RWPE2 (cell line): Measurements from ENCODE around the gene SDS.
A peak's percentile ranks its signal among the peaks of the same experiment; 100 is the strongest.

Source experiments
- ATAC-seq: fragments of 200-7000 bp; cut with Tn5 transposase; 3 replicates; pipeline ENCODE4 v1.9.1; 2021; ENCODE audit warnings: low read depth
- DNase-seq: peaks from one replicate; pipeline ENCODE4 v3.0.0-alpha.2; 2020; ENCODE audit warnings: low spot score
- H3K27ac ChIP-seq: fragments of 450-650 bp; 2 replicates; pipeline ENCODE4 v1.5.1; 2017; ENCODE audit warnings: mild to moderate bottlenecking; ENCODE audit not compliant: poor library complexity, severe bottlenecking
- H3K27me3 ChIP-seq: fragments of 250-450 bp; sonication (Bioruptor Pico); 2 replicates; pipeline ENCODE4 v1.5.1; 2021; ENCODE audit warnings: mild to moderate bottlenecking, moderate library complexity; ENCODE audit not compliant: insufficient read depth, poor library complexity, severe bottlenecking
- H3K36me3 ChIP-seq: fragments of 250-450 bp; sonication (Bioruptor Pico); 2 replicates; pipeline ENCODE4 v1.5.1; 2020; ENCODE audit warnings: low read depth, mild to moderate bottlenecking, moderate library complexity
- H3K4me1 ChIP-seq: fragments of 250-450 bp; sonication (Bioruptor Pico); 2 replicates; pipeline ENCODE4 v1.5.1; 2021; ENCODE audit warnings: mild to moderate bottlenecking, moderate library complexity; ENCODE audit not compliant: insufficient read depth, poor library complexity, severe bottlenecking
- H3K4me3 ChIP-seq: fragments of 250-450 bp; sonication (Bioruptor Pico); 2 replicates; pipeline ENCODE4 v1.5.1; 2021; ENCODE audit warnings: mild to moderate bottlenecking, moderate library complexity; ENCODE audit not compliant: severe bottlenecking
- H3K9me3 ChIP-seq: fragments of 250-450 bp; sonication (Bioruptor Pico); 2 replicates; pipeline ENCODE4 v1.5.1; 2021; ENCODE audit warnings: mild to moderate bottlenecking, moderate library complexity; ENCODE audit not compliant: severe bottlenecking
- CTCF ChIP-seq: fragments of 450-650 bp; IDR thresholded peaks from one replicate; pipeline ENCODE4 v1.5.1; 2017; ENCODE audit warnings: mild to moderate bottlenecking, moderate library complexity; ENCODE audit not compliant: poor library complexity, severe bottlenecking

SDS gene

DNA sequence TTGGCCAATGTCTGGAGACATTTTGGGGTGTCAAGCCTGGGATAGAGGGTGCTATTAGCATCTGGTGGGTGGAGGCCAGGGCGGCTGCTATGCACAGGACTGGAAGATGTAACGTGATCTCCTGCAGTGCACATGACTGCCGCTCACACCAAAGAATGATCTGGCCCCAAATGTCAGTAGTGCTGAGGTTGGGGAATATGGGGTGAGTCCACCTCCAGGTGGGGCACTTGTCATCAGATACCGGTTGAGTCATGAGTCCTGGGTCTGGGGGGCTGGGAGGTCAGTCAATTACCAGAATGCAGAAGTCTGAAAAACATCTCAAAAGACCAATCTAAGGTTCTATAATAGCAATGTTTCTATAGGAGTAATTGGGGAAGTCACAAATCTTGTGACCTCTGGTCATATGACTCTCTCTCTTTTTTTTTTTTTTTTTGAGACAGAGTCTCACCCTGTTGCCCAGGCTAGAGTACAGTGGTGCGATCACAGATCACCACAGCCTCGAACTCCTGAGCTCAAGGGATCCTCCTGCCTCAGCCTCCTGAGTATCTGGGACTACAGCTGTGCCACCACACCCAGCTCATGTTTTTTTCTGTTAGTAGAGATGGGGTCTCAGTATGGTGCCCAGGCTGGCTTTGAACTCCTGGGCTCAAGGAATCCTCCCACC lies 12.5 kb upstream of the SDS start:
- Histone ChIP-seq H3K27me3 (no peaks in the 10 kb centered on the region), H3K9me3 (no peaks in the 10 kb centered on the region), H3K36me3 (no peaks in the 10 kb centered on the region), H3K4me1 (no peaks in the 10 kb centered on the region), H3K4me3 (no peak overlapping the region), H3K27ac (no peak overlapping the region)
- DNase-seq (no peak), ATAC-seq (peak; percentile 36; the same call in 1 of the 3 replicates)
- TF ChIP-seq CTCF: no peak

DNA sequence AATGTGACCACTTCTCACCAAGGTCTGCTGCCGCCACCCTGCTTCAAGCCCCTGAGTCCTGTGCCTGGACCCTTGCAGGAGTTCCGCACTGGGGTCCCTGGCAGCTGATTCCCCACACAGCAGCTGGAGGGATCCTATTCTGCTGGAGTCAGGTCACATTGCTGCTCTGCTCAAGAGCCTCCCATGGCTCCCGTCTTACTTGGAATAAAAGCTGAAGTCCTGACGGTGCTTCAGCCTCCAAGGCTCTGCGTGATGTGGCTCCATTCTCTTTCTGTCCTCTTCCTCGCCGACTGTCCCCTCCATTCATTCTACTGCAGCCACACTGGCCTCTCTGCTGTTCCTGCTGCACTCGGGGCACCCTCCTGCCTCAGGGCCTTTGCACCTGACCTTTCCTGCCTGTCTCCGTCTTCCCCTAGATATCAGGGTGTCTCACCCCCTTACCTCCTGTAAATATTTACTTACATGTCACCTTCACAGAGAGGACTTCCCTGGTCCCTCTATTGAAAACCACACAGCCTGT lies 10.9 kb upstream of the SDS start:
- no peaks in the 10 kb centered on the region for H3K4me1 ChIP-seq
- ATAC-seq: no peak

DNA sequence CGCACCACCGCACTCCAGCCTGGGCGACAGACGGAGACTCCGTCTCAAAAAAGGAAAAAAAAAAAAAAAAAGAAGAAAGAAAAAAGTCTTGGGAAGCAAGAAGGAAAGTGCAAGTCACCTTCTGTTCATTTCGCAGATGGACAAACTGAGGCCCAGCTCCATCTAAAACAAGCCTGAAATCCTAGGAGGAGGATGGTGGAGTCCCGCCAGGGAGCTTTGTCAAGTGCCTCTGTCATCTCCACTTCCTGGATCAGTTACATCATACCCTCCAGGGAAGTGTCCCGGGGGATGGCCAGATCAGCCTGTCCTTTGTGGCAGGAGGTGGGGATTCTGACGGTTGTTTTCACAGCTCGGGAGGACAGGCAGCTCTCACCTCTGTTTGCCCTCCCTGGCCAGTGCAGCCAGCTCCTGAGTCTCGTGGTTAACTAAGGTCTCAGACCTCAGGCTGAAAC lies 9.8 kb upstream of the SDS start:
- Histone ChIP-seq H3K4me1 (no peaks in the 10 kb centered on the region), H3K36me3 (no peaks in the 10 kb centered on the region), H3K27me3 (no peaks in the 10 kb centered on the region), H3K9me3 (no peaks in the 10 kb centered on the region), H3K4me3 (no peak overlapping the region), H3K27ac (no peak overlapping the region)
- no peak for DNase-seq
- no peak for TF ChIP-seq CTCF
- no peak for ATAC-seq

More for the DNA sequence above, 10.9 kb upstream of the SDS start:
- Histone ChIP-seq H3K27me3 (no peaks in the 10 kb centered on the region), H3K4me3 (no peak overlapping the region), H3K36me3 (no peaks in the 10 kb centered on the region), H3K9me3 (no peaks in the 10 kb centered on the region), H3K27ac (no peak overlapping the region)
- no peak for TF ChIP-seq CTCF
- no peak for DNase-seq

DNA sequence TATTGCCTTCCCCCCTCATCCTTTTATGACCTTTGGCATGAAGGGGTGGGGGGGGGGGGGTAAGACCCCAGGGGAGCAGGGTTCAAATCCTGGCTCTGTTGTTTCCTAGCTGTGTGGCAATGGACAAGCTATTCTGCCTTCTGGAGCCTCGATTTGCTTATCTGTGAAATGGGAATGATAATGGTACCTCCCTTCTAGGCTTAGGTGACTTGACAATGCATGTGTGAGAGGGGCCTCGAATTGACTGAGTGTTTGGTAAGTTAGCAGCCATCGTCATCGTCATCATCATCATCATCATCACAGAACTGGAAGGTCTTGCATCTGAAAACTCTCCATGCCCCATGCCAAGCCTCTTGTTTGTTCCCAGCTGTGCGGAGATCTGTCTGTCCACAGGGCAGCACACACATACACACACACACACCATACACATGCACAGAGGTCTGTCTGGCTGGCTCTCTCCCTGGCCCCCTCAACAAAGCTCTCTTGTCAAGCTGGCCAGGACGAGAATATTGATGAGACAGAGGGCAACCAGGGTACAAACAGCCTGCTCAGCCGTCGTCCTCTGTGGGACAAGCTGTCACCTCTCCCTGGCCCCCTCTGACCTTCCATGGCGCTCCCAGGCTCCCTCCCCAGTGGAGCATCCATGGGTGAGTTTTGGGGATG lies 5.9 kb upstream of the SDS start:
- Histone ChIP-seq H3K36me3 (no peaks in the 10 kb centered on the region), H3K27ac (no peak overlapping the region), H3K27me3 (no peaks in the 10 kb centered on the region), H3K4me3 (no peak overlapping the region), H3K4me1 (no peaks in the 10 kb centered on the region), H3K9me3 (no peaks in the 10 kb centered on the region)
- DNase-seq (no peak), ATAC-seq (no peak)
- no peak for TF ChIP-seq CTCF

GRCh38 chr12:113408756-113409298 lies 5.1 kb upstream of the SDS start:
- H3K36me3 ChIP-seq: no peaks in the 10 kb centered on the region
- TF ChIP-seq CTCF: no peak
- no peaks in the 10 kb centered on the region for H3K4me1 ChIP-seq
- no peak for DNase-seq
- no peaks in the 10 kb centered on the region for H3K9me3 ChIP-seq
- ATAC-seq: no peak
- no peak overlapping the region for H3K27ac ChIP-seq
- H3K27me3 ChIP-seq: no peaks in the 10 kb centered on the region
- no peak overlapping the region for H3K4me3 ChIP-seq
